HuH-7.5 (cell line): Measurements from ENCODE around the gene INSYN2A.

ENCODE experiments used
- DNase-seq: peaks from one replicate; pipeline ENCODE4 v3.0.0; 2011; ENCODE audit warnings: low spot score

INSYN2A gene

GRCh38 chr10:127154831-127155620, 41.4 kb downstream of the INSYN2A start:
- DNase-seq: no peak

- no peak for DNase-seq
Observed at GRCh38 chr10:127153181-127153580, 43.2 kb downstream of the INSYN2A start.

GRCh38 chr10:127151981-127152699, 44.3 kb downstream of the INSYN2A start:
- DNase-seq: no peak

GRCh38 chr10:127151541-127151940, 44.9 kb downstream of the INSYN2A start:
- DNase-seq: no peak

GRCh38 chr10:127150136-127150535, 46.3 kb downstream of the INSYN2A start:
- DNase-seq: no peak

GRCh38 chr10:127149501-127150081, 46.8 kb downstream of the INSYN2A start:
- no peak for DNase-seq

DNA sequence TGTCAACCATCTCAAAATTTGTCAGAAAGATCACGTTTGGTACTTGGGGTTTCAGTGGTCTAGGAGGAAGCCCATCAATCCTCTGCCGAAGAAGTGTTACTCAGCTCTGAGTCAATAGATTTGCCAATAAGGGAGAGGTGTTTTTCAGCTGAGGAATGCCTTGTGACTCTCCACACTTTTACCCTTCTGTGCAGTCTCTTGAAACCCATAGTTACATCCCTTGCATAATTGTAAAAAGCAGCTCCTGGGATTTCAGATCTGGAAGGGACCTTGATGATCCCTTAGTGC, 47.5 kb downstream of the INSYN2A start:
- no peak for DNase-seq

GRCh38 chr10:127148066-127148932, 48.1 kb downstream of the INSYN2A start:
- DNase-seq: no peak

GRCh38 chr10:127146661-127147060, 49.7 kb downstream of the INSYN2A start:
- no peak for DNase-seq
